Type B pancreatic cell (in vitro differentiated cells): ENCODE measurements around the gene PRKCE. TPM values are rescaled to one million over a fixed set of nuclear protein-coding genes. Genes with fewer than 3 reads are reported as not detected.
A peak's percentile ranks its signal among the peaks of the same experiment; 100 is the strongest.

ENCODE experiments used
- DNase-seq: peaks from one replicate; pipeline ENCODE4 v3.0.0; 2021; ENCODE audit warnings: mixed read lengths; ENCODE audit not compliant: unreplicated experiment; ENCODE audit errors: extremely low spot score
- H3K27ac Mint-ChIP-seq: 2 replicates; pipeline ENCODE4 v1.8.0; 2021; ENCODE audit warnings: mild to moderate bottlenecking, mixed read lengths
- H3K27me3 Mint-ChIP-seq: 2 replicates; pipeline ENCODE4 v1.8.0; 2021; ENCODE audit warnings: mixed read lengths
- H3K36me3 Mint-ChIP-seq: 2 replicates; pipeline ENCODE4 v1.8.0; 2021; ENCODE audit warnings: mixed read lengths
- H3K4me1 Mint-ChIP-seq: one replicate; pipeline ENCODE4 v1.8.0; 2021; ENCODE audit warnings: mixed read lengths; ENCODE audit not compliant: unreplicated experiment
- H3K4me3 Mint-ChIP-seq: 2 replicates; pipeline ENCODE4 v1.8.0; 2021; ENCODE audit warnings: mild to moderate bottlenecking, mixed read lengths
- H3K9me3 Mint-ChIP-seq: 2 replicates; pipeline ENCODE4 v1.8.0; 2021; ENCODE audit warnings: mixed read lengths
- total RNA-seq: library from RNA; stranded (reverse); gene quantifications from 2 replicates; pipeline ENCODE4 v1.2.1, GENCODE V29; 2021; ENCODE audit warnings: low replicate concordance
- TF ChIP-seq, protein P1 (sequence below): fragments of 200-600 bp; sonication (generic); conservative IDR thresholded peaks from 2 replicates; pipeline ENCODE4 v1.5.0; 2021; ENCODE audit warnings: antibody characterized with exemption, mild to moderate bottlenecking

The PRKCE gene
- total RNA-seq, 1 donor from 2014 or later = 21.2 TPM

DNA sequence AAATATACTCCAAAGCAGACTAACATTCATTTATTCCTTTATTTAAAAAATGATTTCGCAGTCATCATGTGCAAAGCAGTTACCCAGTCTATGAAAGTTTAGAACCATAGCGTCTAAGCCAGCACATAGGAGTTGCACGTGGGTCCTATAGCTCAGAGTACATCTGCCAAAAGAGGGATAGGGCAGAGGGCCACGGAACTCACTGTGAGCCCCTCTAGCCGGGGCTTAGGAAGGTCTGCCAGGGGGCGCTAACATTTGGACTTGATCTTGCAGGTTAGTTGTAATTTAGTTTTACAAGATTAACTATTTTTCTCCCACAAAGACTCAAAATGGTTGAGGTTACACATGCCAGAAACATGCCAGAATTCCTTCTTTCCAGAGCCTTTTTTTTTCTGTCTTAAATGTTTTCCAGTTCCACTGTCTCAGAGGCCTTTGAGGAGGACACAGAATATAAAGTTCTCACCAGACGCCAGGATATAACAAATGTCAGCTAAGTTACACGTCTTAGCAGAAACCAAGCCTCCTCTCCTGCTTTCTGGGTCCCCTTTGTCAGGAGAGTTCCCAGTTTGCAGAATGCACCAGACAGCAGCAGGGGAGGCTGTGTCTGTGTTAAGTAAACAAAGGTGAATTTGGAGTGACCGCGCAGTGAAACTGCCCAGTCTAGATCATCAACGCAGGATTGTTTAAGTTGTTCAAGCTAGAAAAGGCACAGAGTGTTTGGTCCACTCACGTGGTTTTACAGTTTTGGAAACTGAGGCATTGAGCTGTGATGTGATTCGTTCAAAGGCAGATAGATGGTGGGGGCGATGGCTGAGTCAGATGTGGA is 292.0 kb downstream of the PRKCE start:
- Mint-ChIP-seq H3K27ac (no peak overlapping the region), H3K4me3 (no peak overlapping the region), H3K9me3 (peaks cover 4% of the 10 kb centered on the region), H3K27me3 (no peaks in the 10 kb centered on the region), H3K36me3 (no peaks in the 10 kb centered on the region), H3K4me1 (peaks cover 40% of the 10 kb centered on the region)
- TF ChIP-seq, protein P1, sequence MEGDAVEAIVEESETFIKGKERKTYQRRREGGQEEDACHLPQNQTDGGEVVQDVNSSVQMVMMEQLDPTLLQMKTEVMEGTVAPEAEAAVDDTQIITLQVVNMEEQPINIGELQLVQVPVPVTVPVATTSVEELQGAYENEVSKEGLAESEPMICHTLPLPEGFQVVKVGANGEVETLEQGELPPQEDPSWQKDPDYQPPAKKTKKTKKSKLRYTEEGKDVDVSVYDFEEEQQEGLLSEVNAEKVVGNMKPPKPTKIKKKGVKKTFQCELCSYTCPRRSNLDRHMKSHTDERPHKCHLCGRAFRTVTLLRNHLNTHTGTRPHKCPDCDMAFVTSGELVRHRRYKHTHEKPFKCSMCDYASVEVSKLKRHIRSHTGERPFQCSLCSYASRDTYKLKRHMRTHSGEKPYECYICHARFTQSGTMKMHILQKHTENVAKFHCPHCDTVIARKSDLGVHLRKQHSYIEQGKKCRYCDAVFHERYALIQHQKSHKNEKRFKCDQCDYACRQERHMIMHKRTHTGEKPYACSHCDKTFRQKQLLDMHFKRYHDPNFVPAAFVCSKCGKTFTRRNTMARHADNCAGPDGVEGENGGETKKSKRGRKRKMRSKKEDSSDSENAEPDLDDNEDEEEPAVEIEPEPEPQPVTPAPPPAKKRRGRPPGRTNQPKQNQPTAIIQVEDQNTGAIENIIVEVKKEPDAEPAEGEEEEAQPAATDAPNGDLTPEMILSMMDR = peak; percentile 22
- no peak for DNase-seq

DNA sequence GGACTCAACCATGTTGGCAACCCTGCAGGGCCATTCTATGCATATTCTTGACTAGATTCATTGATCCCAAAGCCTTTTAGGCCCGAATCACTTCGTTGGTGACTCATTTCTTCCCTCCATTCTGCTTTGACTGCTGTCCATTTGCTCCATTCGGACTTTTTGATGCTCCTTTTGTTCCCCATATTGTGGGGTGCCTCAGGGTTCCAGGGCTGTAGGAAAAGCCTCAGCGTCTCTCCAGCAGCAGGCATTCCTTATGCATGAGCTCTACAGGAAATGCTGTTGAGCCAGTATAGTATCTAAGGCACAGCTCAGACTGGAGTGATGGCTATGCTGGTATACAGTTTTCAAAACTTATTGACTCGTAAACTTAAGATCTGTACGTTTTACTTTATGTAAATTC is 292.6 kb downstream of the PRKCE start:
- Mint-ChIP-seq H3K4me3 (no peak overlapping the region), H3K27ac (no peak overlapping the region), H3K9me3 (no peaks in the 10 kb centered on the region), H3K36me3 (no peaks in the 10 kb centered on the region), H3K27me3 (no peaks in the 10 kb centered on the region), H3K4me1 (peaks cover 34% of the 10 kb centered on the region)
- TF ChIP-seq, protein P1 = no peak
- DNase-seq = no peak

DNA sequence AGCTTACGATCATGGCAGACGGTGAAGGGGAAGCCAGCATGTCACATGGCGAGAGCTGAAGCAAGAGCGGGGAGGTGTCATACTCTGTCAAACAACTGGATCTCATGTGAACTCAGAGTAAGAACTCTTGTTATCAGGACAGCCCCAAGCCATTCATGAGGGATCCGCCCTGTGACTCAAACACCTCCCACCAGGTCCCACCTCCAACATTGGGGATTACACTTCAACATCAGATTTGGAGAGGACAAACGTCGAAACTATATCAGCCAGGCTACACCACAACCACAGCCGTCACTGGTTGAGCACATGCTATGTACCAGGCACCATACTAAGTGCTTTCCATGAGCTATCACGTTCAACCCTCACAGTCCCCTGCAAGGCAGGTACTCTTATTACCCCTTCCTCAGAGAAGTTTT is 293.8 kb downstream of the PRKCE start:
- H3K36me3 Mint-ChIP-seq = no peaks in the 10 kb centered on the region
- no peaks in the 10 kb centered on the region for H3K27me3 Mint-ChIP-seq
- no peak overlapping the region for H3K27ac Mint-ChIP-seq
- DNase-seq = no peak
- H3K9me3 Mint-ChIP-seq = no peaks in the 10 kb centered on the region
- H3K4me1 Mint-ChIP-seq = peaks cover 24% of the 10 kb centered on the region
- H3K4me3 Mint-ChIP-seq = no peak overlapping the region
- TF ChIP-seq, protein P1 = no peak

DNA sequence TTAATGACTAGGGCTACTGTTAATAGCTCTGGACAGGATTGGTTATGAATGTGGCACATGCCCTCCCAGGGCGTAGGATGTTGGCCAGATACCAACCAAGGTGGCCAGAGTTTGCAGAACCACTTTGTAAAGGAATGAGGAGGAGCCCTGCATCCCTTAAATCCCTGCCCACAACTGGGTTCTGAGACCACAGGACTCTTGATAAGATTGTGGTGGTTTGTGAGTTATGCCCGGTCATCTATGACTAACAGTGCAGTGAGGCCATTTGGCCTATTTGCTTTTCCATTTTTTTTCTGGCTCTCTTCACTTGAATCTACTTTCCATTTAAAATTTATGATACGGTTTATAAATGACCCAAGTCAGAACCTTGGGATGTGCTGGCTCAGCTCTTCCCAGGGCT is 294.5 kb downstream of the PRKCE start:
- Mint-ChIP-seq H3K27ac (no peak overlapping the region), H3K4me3 (no peak overlapping the region), H3K4me1 (peaks cover 23% of the 10 kb centered on the region), H3K27me3 (no peaks in the 10 kb centered on the region), H3K36me3 (no peaks in the 10 kb centered on the region), H3K9me3 (no peaks in the 10 kb centered on the region)
- DNase-seq = no peak
- TF ChIP-seq, protein P1 = no peak

DNA sequence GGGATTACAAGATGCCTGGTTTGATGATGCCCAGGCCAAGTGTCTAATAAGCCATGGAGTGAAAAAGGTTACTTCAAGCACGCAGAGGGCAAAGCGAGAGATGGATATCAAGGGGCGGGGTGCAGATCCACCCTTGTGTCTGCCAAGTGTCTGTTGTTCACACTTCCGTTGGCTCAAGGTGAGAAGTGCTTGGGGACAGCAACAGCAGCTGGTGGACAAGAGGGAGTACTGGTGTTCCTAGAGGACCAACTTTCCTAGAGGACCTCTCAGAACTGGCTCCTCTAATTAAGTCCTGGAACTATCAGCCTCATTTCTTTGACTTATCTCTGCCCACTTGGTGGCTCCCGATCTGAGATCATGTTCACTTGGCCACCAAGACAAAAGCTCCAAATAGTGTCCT is 299.1 kb downstream of the PRKCE start:
- no peak overlapping the region for H3K27ac Mint-ChIP-seq

More for the DNA sequence above, 299.1 kb downstream of the PRKCE start:
- no peaks in the 10 kb centered on the region for H3K27me3 Mint-ChIP-seq
- no peaks in the 10 kb centered on the region for H3K9me3 Mint-ChIP-seq
- H3K4me3 Mint-ChIP-seq = no peak overlapping the region
- H3K4me1 Mint-ChIP-seq = peaks cover 3% of the 10 kb centered on the region
- no peak for DNase-seq
- no peaks in the 10 kb centered on the region for H3K36me3 Mint-ChIP-seq
- TF ChIP-seq, protein P1 = no peak
